SK-N-SH treated with all-trans-retinoic acid at 6 μM for 48 hours (cell line): Measurements from ENCODE around the gene ABCC9.
"Not testable (repeated sequence)": the region's sequence is repeated elsewhere in the genome, so short reads cannot be mapped to it uniquely, and the experiment has no call there.

Source experiments
- ATAC-seq: fragments of 200-7000 bp; cut with Tn5 transposase; 3 replicates; pipeline ENCODE4 v1.9.1; 2020; ENCODE audit warnings: mild to moderate bottlenecking, moderate library complexity
- ARNTL ChIP-seq: fragments of 450-650 bp; formaldehyde crosslinking; IDR thresholded peaks from 2 replicates; pipeline ENCODE4 v1.5.0; 2020; ENCODE audit warnings: low read depth, mild to moderate bottlenecking, moderate library complexity, borderline replicate concordance
- BACH2 ChIP-seq: fragments of 250-450 bp; sonication (Bioruptor Pico); IDR thresholded peaks from 2 replicates; pipeline ENCODE4 v1.9.0; 2021; ENCODE audit warnings: mild to moderate bottlenecking, borderline replicate concordance
- CREB5 ChIP-seq: fragments of 250-450 bp; sonication (Bioruptor Pico); IDR thresholded peaks from 2 replicates; pipeline ENCODE4 v1.5.1; 2020; ENCODE audit warnings: low read depth, mild to moderate bottlenecking, moderate library complexity
- CSDC2 ChIP-seq: fragments of 250-450 bp; sonication (Bioruptor Pico); IDR thresholded peaks from 2 replicates; pipeline ENCODE4 v1.5.0; 2020; ENCODE audit warnings: mild to moderate bottlenecking, moderate library complexity
- CSRNP3 ChIP-seq: fragments of 250-450 bp; sonication (Bioruptor Pico); IDR thresholded peaks from 2 replicates; pipeline ENCODE4 v1.5.1; 2021; ENCODE audit warnings: mild to moderate bottlenecking, moderate library complexity
- GLIS3 ChIP-seq: fragments of 250-450 bp; sonication (Bioruptor Pico); IDR thresholded peaks from 2 replicates; pipeline ENCODE4 v1.5.0; 2020; ENCODE audit warnings: mild to moderate bottlenecking, moderate library complexity
- ISL1 ChIP-seq: fragments of 250-450 bp; sonication (Bioruptor Pico); IDR thresholded peaks from 2 replicates; pipeline ENCODE4 v2.1.2; 2022; ENCODE audit warnings: mild to moderate bottlenecking, moderate library complexity
- PATZ1 ChIP-seq: fragments of 250-450 bp; sonication (Bioruptor Pico); IDR thresholded peaks from 2 replicates; pipeline ENCODE4 v1.8.0; 2020; ENCODE audit warnings: mild to moderate bottlenecking, moderate library complexity, borderline replicate concordance
- POU6F1 ChIP-seq: fragments of 250-450 bp; sonication (Bioruptor Pico); IDR thresholded peaks from 2 replicates; pipeline ENCODE4 v1.8.0; 2021; ENCODE audit warnings: low read depth, mild to moderate bottlenecking, moderate library complexity, borderline replicate concordance
- PPARA ChIP-seq: fragments of 250-450 bp; sonication (Bioruptor Pico); IDR thresholded peaks from 2 replicates; pipeline ENCODE4 v1.5.0; 2020; ENCODE audit warnings: mild to moderate bottlenecking, borderline replicate concordance
- RARB ChIP-seq: fragments of 250-450 bp; sonication (Bioruptor Pico); IDR thresholded peaks from 2 replicates; pipeline ENCODE4 v1.8.0; 2021; ENCODE audit warnings: mild to moderate bottlenecking, moderate library complexity
- SNAI2 ChIP-seq: fragments of 250-450 bp; sonication (Bioruptor Pico); IDR thresholded peaks from 2 replicates; pipeline ENCODE4 v1.5.0; 2020; ENCODE audit warnings: mild to moderate bottlenecking, moderate library complexity
- TCF4 ChIP-seq: fragments of 250-450 bp; sonication (Bioruptor Pico); IDR thresholded peaks from 2 replicates; pipeline ENCODE4 v1.8.0; 2021; ENCODE audit warnings: mild to moderate bottlenecking, moderate library complexity, borderline replicate concordance
- TOX ChIP-seq: fragments of 250-450 bp; sonication (Bioruptor Pico); IDR thresholded peaks from 2 replicates; pipeline ENCODE4 v1.8.0; 2021; ENCODE audit warnings: mild to moderate bottlenecking, moderate library complexity, borderline replicate concordance
- TSHZ2 ChIP-seq: fragments of 250-450 bp; sonication (Bioruptor Pico); IDR thresholded peaks from 2 replicates; pipeline ENCODE4 v1.5.0; 2020; ENCODE audit warnings: mild to moderate bottlenecking, moderate library complexity
- ZFP3 ChIP-seq: fragments of 250-450 bp; sonication (Bioruptor Pico); IDR thresholded peaks from 2 replicates; pipeline ENCODE4 v1.5.0; 2020; ENCODE audit warnings: mild to moderate bottlenecking, moderate library complexity
- ZFP30 ChIP-seq: fragments of 450-650 bp; formaldehyde crosslinking; IDR thresholded peaks from 2 replicates; pipeline ENCODE4 v1.5.0; 2022; ENCODE audit warnings: mild to moderate bottlenecking, moderate library complexity
- ZNF565 ChIP-seq: fragments of 450-650 bp; formaldehyde crosslinking; conservative IDR thresholded peaks from 2 replicates; pipeline ENCODE4 v1.5.0; 2020; ENCODE audit warnings: low read depth, mild to moderate bottlenecking, moderate library complexity
- ZNF70 ChIP-seq: fragments of 450-650 bp; formaldehyde crosslinking; IDR thresholded peaks from 2 replicates; pipeline ENCODE4 v1.5.0; 2020; ENCODE audit warnings: mild to moderate bottlenecking, moderate library complexity
- ZNF8 ChIP-seq: fragments of 450-650 bp; formaldehyde crosslinking; IDR thresholded peaks from 2 replicates; pipeline ENCODE4 v1.5.0; 2020; ENCODE audit warnings: mild to moderate bottlenecking, moderate library complexity

Gene ABCC9

GRCh38 chr12:21906919-21907493 is 34.2 kb downstream of the ABCC9 start:
- ATAC-seq: no peak
- TF ChIP-seq CSDC2 (CRISPR knock-in tag) (no peak), ARNTL (CRISPR knock-in tag) (no peak), TSHZ2 (CRISPR knock-in tag) (no peak), SNAI2 (CRISPR knock-in tag) (no peak), ZNF565 (CRISPR knock-in tag) (no peak), CSRNP3 (CRISPR knock-in tag) (no peak), ZNF70 (CRISPR knock-in tag) (no peak), BACH2 (no peak), ISL1 (CRISPR knock-in tag) (no peak), CREB5 (CRISPR knock-in tag) (no peak), RARB (CRISPR knock-in tag) (no peak), GLIS3 (CRISPR knock-in tag) (no peak)

- ATAC-seq: not testable (repeated sequence)
Observed at GRCh38 chr12:21899532-21899931, 41.7 kb downstream of the ABCC9 start.

GRCh38 chr12:21895651-21896050 is 45.6 kb downstream of the ABCC9 start:
- TF ChIP-seq BACH2 (no peak), ZNF8 (CRISPR knock-in tag) (no peak), CREB5 (CRISPR knock-in tag) (no peak), POU6F1 (CRISPR knock-in tag) (no peak), CSDC2 (CRISPR knock-in tag) (no peak), ISL1 (CRISPR knock-in tag) (no peak), TCF4 (CRISPR knock-in tag) (no peak), SNAI2 (CRISPR knock-in tag) (no peak), ZFP30 (CRISPR knock-in tag) (no peak)
- ATAC-seq: no peak

- no peak for ATAC-seq
- TF ChIP-seq PPARA (CRISPR knock-in tag) (no peak), ZNF8 (CRISPR knock-in tag) (no peak), ARNTL (CRISPR knock-in tag) (no peak), ZNF565 (CRISPR knock-in tag) (no peak), GLIS3 (CRISPR knock-in tag) (no peak), PATZ1 (CRISPR knock-in tag) (no peak), CREB5 (CRISPR knock-in tag) (no peak), TOX (CRISPR knock-in tag) (no peak), TCF4 (CRISPR knock-in tag) (no peak), ZFP3 (CRISPR knock-in tag) (no peak), ZNF70 (CRISPR knock-in tag) (no peak), ZFP30 (CRISPR knock-in tag) (no peak)
Observed at GRCh38 chr12:21894792-21895595, 46.2 kb downstream of the ABCC9 start.
